Retinal pigment epithelial cell (primary cell): ENCODE results near the gene TSACC.
A peak's percentile ranks its signal among the peaks of the same experiment; 100 is the strongest.

Experiments used
- DNase-seq: peaks from one replicate; pipeline ENCODE4 v3.0.0-alpha.2; 2010; ENCODE audit warnings: low read depth
- H3K4me3 ChIP-seq: 2 replicates; pipeline ENCODE4 v1.5.1; 2011; ENCODE audit warnings: mild to moderate bottlenecking, low read length, control low read depth, moderate library complexity
- TF ChIP-seq, protein P1 (sequence below): conservative IDR thresholded peaks from 2 replicates; pipeline ENCODE4 v1.5.1; 2011; ENCODE audit warnings: low read depth, low read length, control low read depth, inconsistent platforms

TSACC gene

DNA sequence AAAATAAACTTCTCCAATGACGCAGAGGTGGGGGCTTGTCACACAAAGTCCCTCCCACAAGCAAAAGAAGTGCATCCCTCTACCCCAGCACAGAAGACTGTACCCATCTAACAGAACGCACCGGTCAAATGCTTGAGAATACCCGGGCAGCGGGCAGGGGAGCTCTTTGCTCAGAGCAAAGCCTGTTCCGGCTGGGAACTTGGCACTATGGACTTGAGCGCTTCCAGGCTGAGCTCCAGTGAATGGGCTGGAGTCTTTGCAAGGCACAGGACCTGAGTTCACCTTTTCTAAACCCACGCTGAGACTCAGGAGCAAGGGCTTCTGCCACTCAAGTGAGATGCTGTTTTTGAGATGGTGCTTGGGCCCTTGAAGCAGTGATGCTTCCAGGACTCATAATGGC is 51.0 kb downstream of the TSACC start:
- DNase-seq, result no peak
- no peak overlapping the region for H3K4me3 ChIP-seq
- TF ChIP-seq, protein P1, sequence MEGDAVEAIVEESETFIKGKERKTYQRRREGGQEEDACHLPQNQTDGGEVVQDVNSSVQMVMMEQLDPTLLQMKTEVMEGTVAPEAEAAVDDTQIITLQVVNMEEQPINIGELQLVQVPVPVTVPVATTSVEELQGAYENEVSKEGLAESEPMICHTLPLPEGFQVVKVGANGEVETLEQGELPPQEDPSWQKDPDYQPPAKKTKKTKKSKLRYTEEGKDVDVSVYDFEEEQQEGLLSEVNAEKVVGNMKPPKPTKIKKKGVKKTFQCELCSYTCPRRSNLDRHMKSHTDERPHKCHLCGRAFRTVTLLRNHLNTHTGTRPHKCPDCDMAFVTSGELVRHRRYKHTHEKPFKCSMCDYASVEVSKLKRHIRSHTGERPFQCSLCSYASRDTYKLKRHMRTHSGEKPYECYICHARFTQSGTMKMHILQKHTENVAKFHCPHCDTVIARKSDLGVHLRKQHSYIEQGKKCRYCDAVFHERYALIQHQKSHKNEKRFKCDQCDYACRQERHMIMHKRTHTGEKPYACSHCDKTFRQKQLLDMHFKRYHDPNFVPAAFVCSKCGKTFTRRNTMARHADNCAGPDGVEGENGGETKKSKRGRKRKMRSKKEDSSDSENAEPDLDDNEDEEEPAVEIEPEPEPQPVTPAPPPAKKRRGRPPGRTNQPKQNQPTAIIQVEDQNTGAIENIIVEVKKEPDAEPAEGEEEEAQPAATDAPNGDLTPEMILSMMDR, result no peak

DNA sequence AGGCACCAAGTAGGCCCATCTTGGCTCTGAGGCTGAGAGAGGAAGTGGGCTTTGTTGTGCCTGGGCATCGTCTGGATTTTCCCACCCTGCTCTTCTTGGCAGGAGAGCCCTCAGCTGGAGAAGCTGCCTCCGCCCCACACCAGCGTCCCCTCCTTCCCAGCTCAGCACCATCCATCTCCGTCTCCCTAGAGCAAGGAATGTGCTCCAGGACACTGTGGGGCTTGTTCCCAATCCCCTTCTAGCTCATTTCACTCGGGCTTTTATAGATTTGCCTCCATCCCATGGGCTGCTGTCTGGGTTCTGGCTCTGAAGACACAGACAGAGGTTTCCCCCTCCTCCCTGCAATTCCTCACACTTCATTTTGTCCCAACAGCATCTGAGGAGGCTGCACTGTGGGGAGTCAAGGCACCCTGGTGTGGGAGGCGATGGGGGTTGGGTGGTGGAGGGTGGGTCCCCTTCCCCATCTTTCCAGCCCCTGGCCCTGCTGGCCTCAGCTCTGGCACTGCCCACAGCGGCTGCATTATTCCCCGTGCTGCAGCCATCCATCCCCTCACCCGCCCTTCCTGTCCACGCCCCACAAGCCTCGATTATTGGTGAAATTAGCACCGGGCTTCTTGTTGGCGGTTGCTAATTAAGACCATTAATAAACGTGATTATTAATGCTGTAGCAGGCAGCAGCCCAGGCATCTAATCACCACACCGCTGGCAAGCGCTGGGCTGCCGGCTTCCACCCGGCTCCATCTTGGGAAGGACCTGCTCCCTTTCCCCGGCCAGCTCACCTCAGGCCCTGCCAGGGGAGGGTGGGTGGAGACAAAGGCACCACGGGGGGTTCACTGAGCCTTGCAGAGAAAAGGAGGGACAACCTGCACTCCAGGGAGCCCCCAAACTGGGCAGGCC is 52.4 kb downstream of the TSACC start:
- H3K4me3 ChIP-seq, result no peak overlapping the region
- TF ChIP-seq, protein P1, result no peak
- DNase-seq, result no peak

DNA sequence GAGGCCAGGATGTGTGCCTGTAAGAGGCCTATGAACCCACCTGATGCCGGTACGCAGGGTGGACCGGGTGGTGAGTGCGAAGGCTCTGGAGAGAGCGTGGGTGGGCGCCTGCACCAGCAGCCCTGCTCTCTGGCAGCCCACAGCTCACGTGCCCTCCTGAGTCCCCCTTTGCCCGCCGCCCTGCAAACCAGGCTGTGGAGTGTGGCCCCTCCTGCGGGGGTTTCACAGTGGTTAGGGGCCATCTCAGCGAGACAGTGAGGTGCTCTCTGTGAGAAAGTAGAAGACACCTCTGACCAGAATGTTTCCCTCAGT is 53.0 kb downstream of the TSACC start:
- DNase-seq, result no peak
- H3K4me3 ChIP-seq, result no peak overlapping the region
- TF ChIP-seq, protein P1, result no peak

DNA sequence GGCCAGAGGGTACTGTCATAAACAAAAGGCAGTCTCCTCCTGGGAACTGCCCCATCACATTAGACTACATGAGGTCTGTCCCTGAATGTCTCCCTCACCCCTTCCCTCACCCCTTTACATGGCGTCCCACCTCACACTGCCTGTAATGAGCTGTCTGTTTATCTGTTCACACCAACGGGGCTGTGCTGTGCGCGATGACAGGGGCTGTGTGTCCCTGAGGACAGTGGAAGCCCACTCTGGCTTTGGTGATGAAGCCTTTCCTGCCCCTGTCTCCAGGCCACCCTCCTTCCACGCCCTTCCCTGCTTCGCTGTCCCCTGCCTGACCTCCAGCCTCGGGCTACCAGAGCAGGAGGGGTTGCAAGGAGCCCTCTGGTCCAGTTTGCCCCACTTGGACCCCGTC is 53.4 kb downstream of the TSACC start:
- TF ChIP-seq, protein P1, result no peak
- no peak overlapping the region for H3K4me3 ChIP-seq
- no peak for DNase-seq

DNA sequence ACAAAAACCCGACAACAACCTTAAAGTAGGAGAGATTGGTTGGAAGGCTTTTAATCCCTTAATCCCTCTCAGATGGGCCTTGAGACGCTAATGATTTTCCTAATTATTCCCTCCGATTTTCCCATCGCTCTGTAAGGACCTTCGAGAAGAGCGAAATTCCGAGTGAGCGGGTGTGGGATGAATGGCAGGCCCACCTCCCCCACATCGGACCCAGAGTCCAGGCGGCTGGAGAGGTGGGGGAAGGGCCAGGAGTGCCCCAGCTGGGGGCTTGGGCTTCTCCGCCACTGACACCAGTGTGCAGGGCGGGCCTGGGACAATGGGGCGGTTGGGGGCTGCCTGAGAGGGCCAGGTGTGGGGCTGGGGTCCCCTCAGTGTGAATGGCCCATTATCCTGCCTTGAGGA is 54.1 kb downstream of the TSACC start:
- peak; percentile 36 for DNase-seq
- TF ChIP-seq, protein P1, result no peak
- no peak overlapping the region for H3K4me3 ChIP-seq

DNA sequence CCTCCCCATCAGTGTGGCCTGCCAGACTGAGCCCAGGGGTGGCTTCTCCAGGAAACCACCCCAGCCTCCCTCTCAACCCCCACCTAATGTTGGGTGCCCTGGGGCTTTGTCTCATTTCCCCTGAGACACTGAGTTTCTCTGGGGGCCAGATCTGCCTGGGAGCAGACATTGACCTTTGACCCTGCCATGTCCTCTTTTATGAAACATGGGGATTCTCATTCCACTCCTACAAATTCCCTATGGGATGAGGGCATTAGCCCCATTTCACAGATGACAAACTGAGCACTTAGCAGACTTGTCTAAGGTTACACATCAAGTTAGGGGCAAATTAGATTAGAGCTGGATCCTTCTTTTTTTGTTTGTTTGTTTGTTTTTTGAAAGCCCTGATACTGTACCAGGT is 54.8 kb downstream of the TSACC start:
- H3K4me3 ChIP-seq, result no peak overlapping the region
- TF ChIP-seq, protein P1, result no peak
- DNase-seq, result no peak

DNA sequence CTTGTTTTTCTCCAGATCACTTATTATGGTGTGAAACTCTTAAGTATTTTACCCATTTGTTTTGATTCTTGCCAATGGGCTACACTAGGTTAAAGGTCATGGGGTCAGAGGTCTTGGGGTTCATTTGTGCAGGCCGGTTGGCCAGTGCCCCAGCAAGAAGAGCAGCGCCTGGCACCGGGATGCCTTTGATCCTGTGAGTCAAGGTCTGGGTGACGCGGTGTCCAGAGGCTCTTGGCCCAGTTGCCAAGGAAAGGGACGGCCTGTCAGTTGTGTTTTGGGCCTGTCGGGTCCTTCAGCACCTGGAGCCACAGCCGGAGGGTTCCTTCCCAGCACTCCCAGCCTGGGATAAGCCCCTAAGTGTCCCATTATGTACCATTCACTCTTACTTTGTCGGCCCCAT is 55.8 kb downstream of the TSACC start:
- TF ChIP-seq, protein P1, result no peak
- no peak for DNase-seq

More for the DNA sequence above, 55.8 kb downstream of the TSACC start:
- H3K4me3 ChIP-seq, result no peak overlapping the region
